ENCODE measurements around the gene KRT36.

- no peak for TF ChIP-seq POLR2A (IDR thresholded peaks at IDR 0.05; ENCODE audit: control extremely low read depth in 1 of 2, low read depth in 2 of 2, low read length in 2 of 2)
- TF ChIP-seq CTCF (IDR thresholded peaks at IDR 0.05; ENCODE audit: control extremely low read depth in 1 of 3, insufficient read depth in 1 of 3, low read depth in 1 of 3, low read length in 3 of 3): no peak
- TF ChIP-seq EP300 (IDR thresholded peaks at IDR 0.05; ENCODE audit: borderline replicate concordance in 1 of 2, low read depth in 2 of 2, low read length in 2 of 2): no peak
- TF ChIP-seq MAFK (IDR thresholded peaks at IDR 0.05; ENCODE audit: low read depth, low read length): no peak
- TF ChIP-seq ZNF274 (IDR thresholded peaks at IDR 0.05; ENCODE audit: borderline replicate concordance, extremely low read depth, low read length): no peak
- TF ChIP-seq SIN3A (conservative IDR thresholded peaks at IDR 0.05 in 1 of 2, IDR thresholded peaks at IDR 0.05 in 1 of 2; ENCODE audit: low read depth in 1 of 2, low read length in 2 of 2): no peak
- no peak for TF ChIP-seq RXRA (IDR thresholded peaks at IDR 0.05; ENCODE audit: insufficient read depth, low read depth, low read length)
- TF ChIP-seq TCF12 (IDR thresholded peaks at IDR 0.05; ENCODE audit: low read depth, low read length): no peak
- no peak for TF ChIP-seq GABPA (IDR thresholded peaks at IDR 0.05; ENCODE audit: borderline replicate concordance, insufficient read depth, low read length)
Observed at GRCh38 chr17:41520821-41521521, 31.3 kb upstream of the KRT36 start.
